HG03025 (cell line): ENCODE measurements around the gene CD59.
A peak's percentile ranks its signal among the peaks of the same experiment; 100 is the strongest.
"Not testable (repeated sequence)": the region's sequence is repeated elsewhere in the genome, so short reads cannot be mapped to it uniquely, and the experiment has no call there.

ENCODE experiments used
- ATAC-seq: cut with Tn5 transposase; IDR thresholded peaks from one replicate; pipeline ENCODE4 v1.9.1; 2021; ENCODE audit warnings: mild to moderate bottlenecking, moderate library complexity; ENCODE audit not compliant: unreplicated experiment, low FRiP score

CD59 gene

DNA sequence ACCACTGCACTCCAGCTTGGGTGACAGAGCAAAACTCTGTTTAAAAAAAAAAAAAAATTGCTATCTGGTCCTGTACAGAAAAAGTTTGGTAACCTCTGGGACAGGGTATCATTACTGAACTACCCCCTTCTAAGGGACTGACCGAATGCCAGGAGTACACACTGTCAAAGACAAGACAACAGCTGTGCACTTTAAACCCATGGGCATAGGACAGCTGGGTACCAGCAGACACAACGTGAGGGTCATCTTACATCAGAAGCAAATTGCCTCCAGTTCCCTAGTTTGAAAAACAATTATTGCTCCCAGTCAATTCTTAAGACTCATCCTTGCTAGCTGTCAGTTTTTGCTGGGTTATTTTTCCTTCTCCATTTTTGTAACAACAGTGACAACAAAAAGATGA is 17.8 kb downstream of the CD59 start:
- no peak for ATAC-seq

DNA sequence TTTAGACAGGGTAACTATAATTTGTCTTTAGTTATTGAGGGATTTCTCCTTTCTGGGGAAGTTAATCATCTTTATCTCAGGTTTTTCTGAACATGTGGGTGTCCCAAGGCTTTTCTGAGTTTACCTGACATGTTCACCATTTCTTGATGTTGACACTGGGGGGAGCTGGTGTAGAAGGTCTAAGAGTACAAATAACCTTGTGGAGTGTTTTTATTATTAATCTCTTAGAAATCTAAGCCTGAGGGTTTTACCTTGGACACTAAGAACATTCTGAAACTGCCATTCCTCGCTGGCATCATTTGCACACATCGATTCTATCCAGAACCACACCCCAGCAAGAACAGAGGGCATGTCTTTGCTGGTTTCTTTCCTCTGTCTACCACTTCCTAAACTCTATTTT is 20.0 kb downstream of the CD59 start:
- ATAC-seq = no peak

DNA sequence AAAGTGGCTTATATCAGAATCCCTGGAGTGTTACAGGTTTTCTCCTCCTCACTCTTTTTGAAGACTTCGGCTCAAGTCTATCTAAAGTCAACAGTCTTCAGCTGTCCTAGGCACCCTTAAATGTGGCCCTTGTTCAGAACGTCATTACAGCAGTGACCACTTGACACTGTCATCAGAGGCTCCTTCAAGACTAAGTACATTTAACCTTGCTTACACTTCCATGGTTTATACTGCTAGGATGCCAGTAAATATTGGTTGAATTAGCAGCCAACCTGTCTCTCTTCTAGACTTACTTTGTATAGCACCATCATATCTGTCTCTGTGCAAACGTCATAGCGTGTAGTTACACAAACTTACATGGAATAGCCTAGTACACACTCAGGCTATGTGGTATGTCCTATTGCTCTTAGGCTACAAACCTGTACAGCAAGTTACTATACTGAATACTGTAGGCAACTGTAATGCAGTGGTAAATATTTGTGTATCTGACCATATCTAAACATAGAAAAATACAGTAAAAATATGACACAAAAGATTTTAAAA is 22.3 kb downstream of the CD59 start:
- ATAC-seq = no peak

DNA sequence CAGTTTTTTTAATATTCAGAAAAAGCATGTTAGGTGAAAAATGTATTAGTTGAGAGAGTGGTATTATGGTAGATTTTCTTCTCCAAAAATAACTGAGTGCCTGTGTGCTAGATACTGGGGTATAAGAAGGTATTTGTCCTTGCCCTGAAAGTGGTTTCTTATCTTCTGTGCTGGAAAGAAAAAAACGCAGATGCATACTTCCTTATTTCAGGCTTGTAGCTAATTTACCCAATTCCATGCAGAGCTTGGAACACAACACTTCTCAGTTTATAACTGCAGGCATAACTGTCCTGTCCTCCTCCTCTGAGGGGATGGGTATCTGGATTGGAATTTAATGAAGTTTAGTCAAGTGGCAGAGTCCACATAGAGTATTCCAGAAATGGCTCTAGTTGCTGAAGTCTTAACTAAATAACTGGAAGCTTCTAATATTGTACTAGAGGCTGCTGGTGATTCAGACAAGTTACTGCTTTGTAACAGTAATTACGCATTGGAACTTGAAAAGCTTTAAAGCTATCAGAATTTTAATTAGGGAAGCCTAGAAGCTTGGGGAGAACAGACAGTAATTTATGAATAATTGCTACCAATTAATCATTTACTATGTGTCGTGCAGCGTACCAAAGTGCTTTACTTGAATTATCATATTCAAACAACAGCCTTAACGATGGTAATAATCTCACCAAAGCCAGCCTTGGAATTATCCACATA is 22.9 kb downstream of the CD59 start:
- ATAC-seq = no peak

DNA sequence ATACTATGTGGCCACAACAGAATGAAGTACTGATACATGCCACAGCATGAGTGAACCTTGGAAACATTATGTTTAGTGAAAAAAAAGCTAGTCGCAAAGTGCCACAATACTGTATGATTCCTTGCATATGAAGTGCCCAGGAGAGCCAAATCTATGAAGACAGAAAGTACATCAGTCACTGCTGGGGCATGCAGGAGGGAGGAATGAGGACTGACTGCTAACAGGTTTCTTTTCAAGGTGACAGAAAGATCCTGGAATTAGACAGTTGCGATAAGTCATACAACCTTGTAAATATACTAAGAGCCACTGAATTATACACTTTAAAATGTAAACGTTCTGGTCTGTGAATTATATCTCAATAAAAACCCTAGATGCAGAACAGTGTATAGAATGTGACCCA is 23.8 kb downstream of the CD59 start:
- ATAC-seq = no peak

DNA sequence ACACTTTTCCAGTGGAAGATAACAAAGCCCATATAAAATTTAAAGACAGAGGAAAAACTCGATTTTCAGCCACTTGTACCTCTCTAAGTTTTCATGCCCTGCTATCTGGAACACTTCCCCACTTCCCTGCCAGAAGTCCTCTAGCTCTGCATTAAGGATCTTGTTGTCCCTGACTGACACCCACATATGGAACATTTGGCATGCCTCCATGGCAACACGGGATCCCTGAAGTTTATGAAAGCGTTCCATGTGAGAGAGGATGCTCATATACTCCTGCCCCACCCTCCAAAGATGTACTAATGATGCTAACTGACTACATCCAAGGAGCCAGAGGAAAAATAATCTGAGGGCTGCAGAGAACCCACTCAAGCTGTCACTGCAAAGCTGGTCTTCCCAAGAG is 26.8 kb downstream of the CD59 start:
- ATAC-seq = no peak

DNA sequence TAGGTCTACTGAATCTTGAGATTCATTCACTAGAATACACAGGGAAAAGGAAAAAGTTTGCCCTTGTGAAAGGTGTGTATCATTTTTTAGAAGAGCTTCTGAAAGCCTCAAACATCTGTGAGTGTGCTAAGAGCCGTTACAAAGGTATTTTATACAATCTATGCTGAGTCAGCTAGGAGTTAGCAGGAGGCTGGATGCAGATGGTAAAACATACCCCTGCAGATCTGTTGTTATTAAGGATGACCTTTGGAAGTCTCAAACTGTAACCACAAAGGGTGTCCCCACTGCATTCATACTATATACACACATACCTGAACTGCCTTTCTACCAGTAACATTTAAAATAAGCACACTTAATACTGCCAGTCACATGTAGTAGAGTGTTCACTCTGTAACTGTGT is 27.2 kb downstream of the CD59 start:
- ATAC-seq = no peak

DNA sequence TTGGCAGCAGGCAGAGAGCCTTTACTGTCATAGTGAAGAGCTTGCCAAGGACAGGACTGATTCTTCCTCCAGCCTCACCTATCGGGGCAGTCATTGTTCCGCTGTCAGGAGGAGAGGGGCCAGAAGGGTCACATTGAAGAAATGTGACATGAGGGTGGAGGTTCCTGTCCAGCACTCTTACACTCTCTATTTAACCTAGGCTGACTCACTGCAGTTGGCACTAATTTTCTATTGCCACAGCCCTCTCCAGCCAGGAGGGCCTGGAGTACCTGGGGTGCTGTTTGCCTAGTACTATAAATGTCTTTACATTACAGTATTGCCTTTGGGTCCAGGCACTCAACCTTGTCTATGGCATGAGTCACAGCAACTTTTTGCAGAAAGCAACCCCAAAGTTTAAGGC is 28.4 kb downstream of the CD59 start:
- ATAC-seq = not testable (repeated sequence)

DNA sequence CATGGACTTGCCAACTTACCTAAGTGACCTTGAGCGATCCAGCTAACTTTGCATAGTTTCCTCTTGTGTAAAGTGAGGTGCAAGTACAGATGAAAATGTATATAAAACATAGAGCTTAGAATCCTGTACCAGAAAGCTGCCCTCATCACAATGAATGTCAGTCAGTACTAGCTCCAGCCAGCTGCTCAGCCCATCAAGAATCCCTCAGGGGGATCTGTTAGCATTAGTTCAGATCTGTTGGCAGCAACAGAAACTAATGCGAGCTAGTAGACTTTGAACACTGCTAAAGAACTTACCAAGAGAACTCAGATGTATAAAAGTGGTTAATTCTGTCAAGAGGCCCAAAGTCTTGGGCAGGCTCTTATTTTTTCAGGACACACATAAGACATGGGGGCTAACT is 29.3 kb downstream of the CD59 start:
- ATAC-seq = no peak

DNA sequence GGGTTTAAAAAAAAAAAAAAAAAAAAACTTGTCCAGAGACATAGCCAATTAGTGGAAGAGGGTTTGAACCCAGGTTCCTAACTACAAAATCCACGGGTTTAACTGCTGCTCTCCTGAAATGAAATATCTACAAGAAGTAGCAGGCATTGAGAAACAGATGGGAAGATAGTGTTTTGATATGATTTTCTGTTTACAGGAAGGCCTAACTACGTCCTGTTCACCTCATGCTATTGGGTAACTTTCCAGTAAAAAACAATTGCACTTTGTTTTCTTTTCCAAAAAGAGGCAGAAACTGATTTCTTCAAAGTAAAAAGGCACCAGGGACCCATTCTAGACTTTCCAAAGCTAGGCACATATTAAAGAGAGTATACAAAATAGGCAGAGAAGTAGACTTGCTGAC is 29.7 kb downstream of the CD59 start:
- ATAC-seq = no peak

DNA sequence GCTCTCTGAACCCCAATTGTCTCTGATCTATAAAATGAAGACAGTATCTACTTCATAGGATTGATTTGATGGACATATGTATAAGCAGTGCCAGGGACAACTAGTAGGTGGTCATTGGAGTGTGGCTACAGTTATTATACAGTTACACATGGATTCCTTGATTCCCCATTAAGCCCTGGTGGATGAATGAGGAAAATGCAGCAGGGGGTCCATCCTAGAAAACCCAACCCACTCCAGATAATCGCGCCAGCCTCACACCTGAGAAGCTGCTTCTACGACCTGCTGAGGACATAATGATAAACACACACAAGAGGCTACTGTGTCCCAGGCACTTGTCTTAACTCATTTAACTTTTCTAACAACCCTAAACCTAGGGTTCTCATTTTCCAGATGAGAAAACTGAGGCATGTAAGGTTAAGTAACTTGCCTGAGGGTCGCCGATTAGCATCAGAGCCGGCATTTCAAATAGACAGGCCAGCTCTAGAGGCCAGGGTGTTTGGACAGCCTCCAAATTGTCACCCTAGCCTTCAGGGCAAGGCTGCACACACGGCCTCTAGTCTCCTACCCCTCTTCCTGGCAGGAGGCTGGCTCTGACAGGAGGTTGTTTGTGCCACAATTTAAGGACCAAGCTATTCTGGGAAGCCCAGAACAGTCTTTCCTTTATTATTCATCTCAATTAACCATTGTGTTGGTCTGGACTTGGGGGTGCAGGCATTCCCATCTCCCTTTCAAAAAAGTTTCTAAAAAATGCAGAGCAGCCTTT is 31.8 kb downstream of the CD59 start:
- ATAC-seq = no peak

DNA sequence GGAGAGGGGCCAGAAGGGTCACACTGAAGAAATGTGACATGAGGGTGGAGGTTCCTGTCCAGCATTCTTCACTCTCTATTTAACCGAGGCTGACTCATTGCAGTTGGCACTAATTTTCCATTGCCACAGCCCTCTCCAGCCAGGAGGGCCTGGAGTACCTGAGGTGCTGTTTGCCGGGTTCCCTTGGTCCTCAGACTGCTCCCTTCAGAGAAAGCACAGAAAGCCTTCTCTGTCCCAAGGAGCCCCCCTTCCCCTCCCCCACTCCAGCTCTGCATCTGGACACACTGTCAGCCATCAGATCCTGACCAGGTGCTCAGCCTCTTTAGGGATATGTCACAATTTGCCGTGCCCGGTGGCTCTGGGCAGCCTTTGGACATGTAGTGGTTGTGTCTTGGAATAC is 32.4 kb downstream of the CD59 start:
- no peak for ATAC-seq

DNA sequence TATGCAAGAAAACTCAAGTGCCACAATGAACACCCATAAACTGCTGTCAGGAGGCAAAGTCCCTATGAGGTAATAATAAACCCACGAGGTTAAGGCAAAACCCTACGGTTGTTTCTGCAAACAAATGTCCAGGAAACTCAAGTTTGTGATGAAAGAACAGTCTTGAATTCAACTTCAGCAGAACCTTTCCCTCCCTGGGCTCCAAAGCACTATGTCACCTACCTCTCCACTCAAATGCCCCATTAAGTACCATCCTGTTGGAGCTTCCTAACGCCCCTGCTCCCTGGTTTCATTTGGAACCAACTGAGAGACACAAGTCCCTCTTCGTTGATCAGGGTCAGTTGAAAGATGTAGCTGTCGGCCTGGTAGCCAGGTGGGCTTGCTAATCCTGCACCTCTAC is 33.0 kb downstream of the CD59 start:
- ATAC-seq = no peak

DNA sequence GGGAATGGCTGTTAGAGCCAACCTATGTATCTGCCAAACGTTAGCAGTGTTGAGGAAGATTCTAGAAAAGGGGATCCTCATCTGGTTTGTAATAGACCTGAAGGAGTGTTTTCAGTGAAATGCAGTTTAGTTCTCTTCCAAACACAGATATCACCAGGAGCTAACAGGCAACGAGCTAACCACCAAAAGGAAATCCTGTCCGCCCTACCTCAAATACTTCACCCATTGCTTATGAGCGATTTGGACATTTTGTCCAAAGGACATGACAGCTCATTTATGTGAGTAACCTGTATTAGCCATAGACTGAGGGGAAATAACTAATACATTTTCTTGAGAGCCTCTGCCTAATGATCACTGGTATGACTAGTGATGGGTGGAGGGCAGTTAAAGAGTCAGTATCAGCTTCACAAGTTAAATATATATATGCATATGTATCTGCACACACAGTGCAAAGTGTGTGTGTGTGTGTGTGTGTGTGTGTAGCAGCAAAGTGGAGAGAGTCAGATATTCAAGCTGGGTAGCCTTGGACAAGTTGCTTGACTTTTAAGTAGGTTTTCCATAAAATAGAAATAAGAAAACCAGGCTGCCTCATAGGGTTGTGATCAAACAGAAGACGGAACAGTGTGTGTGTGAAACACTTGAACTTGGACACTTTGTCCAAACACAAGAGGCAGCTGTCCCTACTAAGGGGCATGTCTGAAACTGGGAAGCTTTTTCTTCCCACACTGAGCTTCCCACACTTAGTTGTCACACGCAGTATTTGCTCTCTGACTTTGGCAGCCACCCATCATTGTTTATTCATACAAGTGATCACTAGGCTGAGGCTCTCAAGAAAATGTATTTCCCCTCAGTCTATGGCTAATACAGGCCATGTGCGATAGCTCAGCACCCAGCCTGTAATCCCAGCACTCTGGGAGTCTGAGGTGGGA is 34.7 kb downstream of the CD59 start:
- no peak for ATAC-seq

DNA sequence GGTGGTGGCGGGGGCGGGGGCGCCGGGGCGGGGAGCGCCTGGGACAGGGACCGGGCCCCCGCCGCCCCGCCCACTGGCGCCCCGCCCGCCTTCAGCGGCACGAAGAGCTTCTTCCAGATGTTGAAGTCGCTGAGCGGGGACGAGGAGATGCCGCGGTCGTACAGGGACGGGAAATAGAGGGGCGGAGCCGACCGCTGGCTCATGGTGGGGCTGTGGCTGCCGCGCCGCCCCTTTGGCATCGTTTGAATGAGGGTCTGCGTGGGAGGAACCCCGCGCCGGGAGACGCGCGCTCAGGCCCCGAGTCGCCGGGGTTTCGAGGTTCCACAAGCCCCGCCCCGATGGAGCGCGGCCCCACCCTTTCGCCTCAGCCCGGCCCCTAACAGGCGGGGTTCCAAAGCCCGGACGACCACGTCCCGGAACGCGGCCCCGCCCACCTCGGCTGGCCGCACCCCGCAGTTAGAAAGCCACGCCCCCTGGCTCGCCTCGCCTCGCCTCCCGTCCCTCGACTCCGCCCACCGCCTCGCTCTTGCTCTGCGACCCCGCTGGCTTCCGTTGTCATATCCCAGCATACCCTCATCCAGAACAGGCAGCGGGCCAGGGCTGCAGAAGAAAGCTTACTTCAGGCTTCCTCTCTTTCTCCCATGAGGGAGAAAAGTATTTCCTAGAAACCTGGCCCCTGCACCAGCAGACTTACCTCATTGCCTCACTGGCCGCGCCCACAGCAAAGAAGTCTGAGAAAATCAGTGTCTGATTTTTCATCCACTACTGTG is 35.5 kb downstream of the CD59 start, which contains the start of gene C11orf91:
TSS of gene C11orf91 (minus strand) at position 325 of the 770 bp plus-strand sequence. CDS start at position 239, 86 bp downstream.
- peak; percentile 89 for ATAC-seq

DNA sequence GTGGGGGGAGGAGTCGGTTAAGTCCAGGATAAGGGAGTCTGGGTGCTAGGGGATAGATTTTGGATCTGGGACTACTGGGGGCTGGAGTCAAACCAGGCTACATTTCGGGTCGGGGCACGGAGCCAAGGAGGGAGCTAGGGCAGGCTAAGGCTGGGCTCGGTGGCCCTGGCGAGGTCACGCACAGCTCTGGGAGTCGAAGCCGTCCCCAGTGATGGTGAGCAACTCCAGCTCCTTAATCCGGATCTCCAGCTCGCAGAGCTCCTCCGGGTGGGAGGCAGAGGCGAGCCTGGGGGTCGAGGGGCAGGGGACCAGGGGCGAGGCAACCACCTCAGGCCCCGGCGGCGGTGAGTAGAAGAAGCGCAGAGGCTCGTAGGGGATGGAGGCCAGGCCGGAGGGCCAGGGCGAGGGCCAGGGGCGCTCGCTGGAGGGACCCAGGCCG is 36.1 kb downstream of the CD59 start:
- ATAC-seq = no peak

DNA sequence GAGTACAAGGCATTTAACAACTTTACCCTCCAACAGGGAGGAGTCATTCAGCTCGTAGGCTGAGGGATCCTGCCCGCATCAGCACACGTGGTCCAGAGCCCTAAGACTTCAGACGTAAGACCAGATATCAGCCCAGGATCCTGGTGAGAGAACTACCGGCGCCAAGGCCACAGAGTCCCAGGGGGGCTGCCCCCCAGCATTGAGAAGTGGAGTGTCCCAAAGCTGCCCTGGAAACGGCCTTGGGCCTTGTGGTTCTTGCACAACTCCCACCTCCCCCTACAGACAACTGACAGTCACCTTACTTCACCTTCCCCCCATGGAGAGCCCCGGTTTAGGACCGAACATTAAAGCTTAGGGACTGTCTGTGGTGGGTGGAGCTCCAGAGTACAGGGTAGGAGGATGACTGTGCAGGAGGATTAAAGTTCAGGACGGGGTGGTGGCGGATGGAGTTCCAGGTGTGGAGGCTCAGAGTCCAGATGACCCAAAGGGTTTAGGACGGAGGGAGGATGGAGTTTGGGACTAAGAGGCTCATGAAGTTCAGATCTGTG is 36.6 kb downstream of the CD59 start:
- no peak for ATAC-seq

DNA sequence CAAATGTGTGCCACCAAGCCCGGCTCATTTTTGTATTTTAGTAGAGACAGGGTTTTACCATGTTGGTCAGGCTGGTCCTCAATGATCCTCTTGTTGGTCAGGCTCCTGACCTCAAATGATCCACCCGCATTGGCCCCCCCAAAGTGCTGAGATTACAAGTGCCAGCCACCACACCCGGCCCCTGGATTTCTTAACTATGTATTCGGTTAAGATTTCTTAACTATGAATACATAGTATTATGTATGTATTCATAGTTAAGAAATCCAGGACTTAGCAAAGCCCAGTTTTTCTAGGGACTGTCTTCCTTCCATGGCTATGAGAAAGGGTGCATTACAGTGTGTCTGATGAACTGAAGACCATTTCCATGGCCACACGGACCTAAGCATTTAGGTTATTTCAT is 37.3 kb downstream of the CD59 start:
- no peak for ATAC-seq

DNA sequence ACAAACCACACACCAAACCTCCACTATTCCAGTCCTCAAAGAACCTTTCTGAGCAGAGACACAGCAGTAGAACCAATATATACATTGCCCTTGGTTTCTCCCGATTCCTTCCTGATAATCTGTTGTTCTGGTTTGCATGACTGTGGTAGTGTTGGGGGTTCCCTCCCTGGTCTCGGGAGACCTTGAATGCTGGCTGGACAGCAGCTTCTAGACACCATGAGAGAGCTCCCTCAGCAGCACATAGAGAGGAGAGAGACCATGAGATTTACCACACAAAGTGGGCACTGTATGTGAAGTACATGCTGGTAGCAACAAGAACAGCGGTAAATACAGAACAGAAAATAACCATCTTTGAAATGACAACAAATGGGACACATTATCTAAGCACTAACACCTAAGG is 38.2 kb downstream of the CD59 start:
- ATAC-seq = no peak
